Activated T-helper 2 cell treated with anti-CD3 and anti-CD28 coated beads, Interferon-gamma antibody, Interleukin-2, Interleukin-4, amounts not matched to agents 10 μg/mL and 5 μg/mL and 100 μg/mL, durations not matched to agents 14 hours and 24 hours and 36 hours (primary cell): ENCODE data around the gene PARD3B. TPM values are rescaled to one million over a fixed set of nuclear protein-coding genes. Genes with fewer than 3 reads are reported as not detected.

Experiments used
- DNase-seq: peaks from one replicate; pipeline ENCODE4 v3.0.0; 2021; ENCODE audit warnings: low spot score
- H3K27ac Mint-ChIP-seq: one replicate; pipeline ENCODE4 v1.8.0; 2021; ENCODE audit warnings: mixed read lengths
- H3K27me3 Mint-ChIP-seq: one replicate; pipeline ENCODE4 v1.8.0; 2021; ENCODE audit warnings: low read depth, mixed read lengths
- H3K36me3 Mint-ChIP-seq: one replicate; pipeline ENCODE4 v1.8.0; 2021; ENCODE audit warnings: low read depth, mixed read lengths
- H3K4me1 Mint-ChIP-seq: one replicate; pipeline ENCODE4 v1.8.0; 2021; ENCODE audit warnings: low read depth, mixed read lengths
- H3K4me3 Mint-ChIP-seq: one replicate; pipeline ENCODE4 v1.8.0; 2021; ENCODE audit warnings: low read depth, mild to moderate bottlenecking, moderate library complexity, mixed read lengths
- H3K9me3 Mint-ChIP-seq: one replicate; pipeline ENCODE4 v1.8.0; 2021; ENCODE audit warnings: mixed read lengths
- intact Hi-C: fragments of 100-400 bp; cut with micrococcal nuclease; formaldehyde crosslinking; loops from one replicate; pipeline ENCODE4 v1.15.1; 2023
- total RNA-seq: library from RNA; stranded (reverse); gene quantifications from 2 replicates; pipeline ENCODE4 v1.2.3, GENCODE V29; 2022

Gene PARD3B
- total RNA-seq, 1 donor from 2014 or later, result 0.39 TPM

DNA sequence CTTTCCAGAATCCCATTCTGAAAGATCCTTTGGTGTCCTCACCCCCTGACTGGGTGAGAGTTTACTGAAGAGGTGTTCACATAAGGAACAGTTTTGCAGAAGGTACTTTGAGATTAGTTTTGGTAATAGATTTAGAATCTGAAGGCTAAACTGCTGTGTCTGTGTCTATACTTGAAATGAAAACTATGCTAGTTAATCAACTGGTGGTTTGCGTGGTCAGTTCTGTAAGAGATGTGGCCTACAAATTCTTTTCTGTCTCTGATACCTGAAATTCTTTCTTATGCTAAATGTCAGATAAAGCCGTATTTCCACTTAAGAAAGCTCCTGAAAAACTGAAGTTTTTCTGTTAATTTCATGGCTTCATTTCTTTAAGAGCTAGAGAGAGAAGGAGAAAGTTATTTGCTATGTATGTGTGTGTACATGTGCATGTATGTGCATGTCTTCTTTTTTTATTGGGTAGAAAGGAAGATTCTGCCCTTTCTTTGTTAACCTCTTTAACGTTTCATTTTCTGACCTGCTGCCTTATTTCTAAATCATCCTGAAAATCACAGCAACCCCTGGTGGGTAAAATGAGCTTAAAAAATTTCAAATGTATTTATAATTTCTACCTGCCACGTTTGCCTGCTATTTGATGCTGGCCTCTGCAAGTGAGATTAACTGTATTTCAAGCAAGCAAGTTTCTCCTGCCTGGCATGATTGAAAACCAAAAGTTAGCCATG is 585.0 kb downstream of the PARD3B start:
- no peak overlapping the region for H3K4me3 Mint-ChIP-seq
- H3K27ac Mint-ChIP-seq, result no peak overlapping the region
- H3K9me3 Mint-ChIP-seq, result peaks cover 25% of the 10 kb centered on the region
- H3K36me3 Mint-ChIP-seq, result peaks cover 22% of the 10 kb centered on the region
- intact Hi-C loops, result no loop called here
- peaks cover 28% of the 10 kb centered on the region for H3K4me1 Mint-ChIP-seq
- H3K27me3 Mint-ChIP-seq, result no peaks in the 10 kb centered on the region
- no peak for DNase-seq

DNA sequence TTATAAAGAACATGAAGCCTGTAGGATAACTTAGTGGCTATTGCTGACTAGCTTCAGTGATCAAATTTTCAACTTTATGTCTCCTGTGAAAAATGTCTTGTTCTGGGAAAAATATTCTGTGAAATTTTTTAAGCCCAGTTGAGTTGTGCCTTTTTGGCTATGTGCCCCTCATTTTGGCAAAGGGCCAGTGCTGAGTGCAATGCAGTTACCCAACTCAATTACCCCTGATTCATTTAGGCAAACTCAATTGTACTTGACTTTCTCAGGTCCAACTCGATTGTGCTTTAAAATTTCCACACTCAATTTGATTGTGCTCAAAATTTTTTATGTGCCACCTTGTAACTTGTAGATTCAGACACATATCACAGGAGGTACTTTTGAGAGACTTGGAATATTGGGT is 588.3 kb downstream of the PARD3B start:
- no peak overlapping the region for H3K4me3 Mint-ChIP-seq
- no peak for DNase-seq
- H3K36me3 Mint-ChIP-seq, result peaks cover 23% of the 10 kb centered on the region
- peaks cover 20% of the 10 kb centered on the region for H3K9me3 Mint-ChIP-seq
- peaks cover 36% of the 10 kb centered on the region for H3K4me1 Mint-ChIP-seq
- no peak overlapping the region for H3K27ac Mint-ChIP-seq
- intact Hi-C loops, result no loop called here
- H3K27me3 Mint-ChIP-seq, result no peaks in the 10 kb centered on the region

DNA sequence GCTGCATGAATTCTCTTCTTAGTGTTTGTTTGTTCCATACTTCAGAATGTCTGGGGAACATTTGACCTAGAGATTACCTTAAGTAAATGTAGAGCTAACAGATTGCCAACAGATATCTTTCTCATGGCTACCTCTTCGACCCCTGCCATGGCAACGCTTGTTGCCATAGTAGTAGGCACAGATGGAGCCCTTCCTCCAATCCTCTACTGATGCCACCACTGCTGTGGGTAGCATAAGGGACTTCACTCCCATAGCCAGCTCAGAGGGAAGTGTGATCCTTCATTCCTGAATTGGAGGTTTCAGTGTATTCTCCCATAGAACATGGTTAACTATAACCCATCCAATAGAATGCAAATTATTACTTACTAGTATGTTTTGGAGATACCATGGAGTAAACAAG is 593.5 kb downstream of the PARD3B start:
- Mint-ChIP-seq H3K9me3 (peaks cover 8% of the 10 kb centered on the region), H3K4me1 (peaks cover 21% of the 10 kb centered on the region), H3K36me3 (peaks cover 9% of the 10 kb centered on the region), H3K27ac (no peak overlapping the region), H3K27me3 (no peaks in the 10 kb centered on the region), H3K4me3 (no peak overlapping the region)
- intact Hi-C loops, result no loop called here
- DNase-seq, result no peak

DNA sequence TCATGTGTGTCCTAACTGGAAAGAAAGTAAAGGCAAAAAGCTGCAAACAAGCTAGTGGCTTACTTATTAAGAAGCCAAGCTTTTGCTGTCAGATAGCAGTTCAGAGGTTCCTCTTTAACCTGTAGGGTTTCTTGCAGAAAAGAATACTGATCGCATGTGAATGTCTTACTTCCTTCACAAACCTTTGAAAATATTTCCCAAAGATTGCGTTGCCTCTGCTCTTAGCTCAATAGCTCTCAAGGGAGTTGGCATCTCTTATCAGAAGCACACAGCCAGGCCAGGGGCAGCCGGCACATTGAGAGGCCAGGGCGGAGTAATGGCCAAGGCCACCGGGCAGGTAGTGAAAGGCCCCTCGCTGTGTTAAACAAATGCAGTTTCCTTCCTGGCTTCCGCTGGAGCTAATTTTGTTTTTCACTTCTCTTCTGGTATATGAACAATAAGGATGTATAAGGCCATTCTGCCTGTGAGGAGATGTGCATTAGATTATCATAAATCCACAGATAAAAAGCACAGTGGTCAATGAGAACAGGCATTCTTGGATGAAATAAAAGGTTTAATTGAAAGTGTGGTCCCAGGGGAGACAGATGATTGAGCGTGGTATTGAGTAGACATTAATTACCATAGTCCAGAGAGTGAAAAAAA is 594.7 kb downstream of the PARD3B start:
- Mint-ChIP-seq H3K27me3 (no peaks in the 10 kb centered on the region), H3K4me1 (peaks cover 15% of the 10 kb centered on the region), H3K9me3 (peaks cover 15% of the 10 kb centered on the region), H3K27ac (no peak overlapping the region), H3K4me3 (no peak overlapping the region), H3K36me3 (peaks cover 4% of the 10 kb centered on the region)
- intact Hi-C loops, result no loop called here
- no peak for DNase-seq

DNA sequence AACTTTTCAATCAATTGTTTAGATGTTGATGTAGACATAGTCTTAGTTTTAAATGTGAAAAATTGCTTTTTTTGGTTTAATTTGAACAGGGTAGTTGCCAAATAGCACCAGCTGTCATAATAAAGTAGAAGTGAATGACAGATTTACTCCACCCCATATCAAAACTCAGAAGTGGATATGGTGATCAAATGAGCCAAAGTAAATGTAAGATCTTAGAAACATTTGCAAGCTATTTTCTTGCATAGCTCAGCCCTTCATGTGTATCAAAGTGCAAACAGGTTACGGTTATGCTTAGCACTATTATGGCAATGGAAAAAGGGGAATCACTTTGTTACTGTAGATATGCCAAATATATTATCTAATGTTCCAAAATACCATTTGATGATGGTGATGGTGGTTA is 596.1 kb downstream of the PARD3B start:
- intact Hi-C loops, result no loop called here
- DNase-seq, result no peak
- H3K27ac Mint-ChIP-seq, result no peak overlapping the region
- H3K4me3 Mint-ChIP-seq, result no peak overlapping the region
- H3K36me3 Mint-ChIP-seq, result peaks cover 4% of the 10 kb centered on the region
- H3K27me3 Mint-ChIP-seq, result no peaks in the 10 kb centered on the region
- H3K9me3 Mint-ChIP-seq, result peaks cover 23% of the 10 kb centered on the region
- peaks cover 4% of the 10 kb centered on the region for H3K4me1 Mint-ChIP-seq

DNA sequence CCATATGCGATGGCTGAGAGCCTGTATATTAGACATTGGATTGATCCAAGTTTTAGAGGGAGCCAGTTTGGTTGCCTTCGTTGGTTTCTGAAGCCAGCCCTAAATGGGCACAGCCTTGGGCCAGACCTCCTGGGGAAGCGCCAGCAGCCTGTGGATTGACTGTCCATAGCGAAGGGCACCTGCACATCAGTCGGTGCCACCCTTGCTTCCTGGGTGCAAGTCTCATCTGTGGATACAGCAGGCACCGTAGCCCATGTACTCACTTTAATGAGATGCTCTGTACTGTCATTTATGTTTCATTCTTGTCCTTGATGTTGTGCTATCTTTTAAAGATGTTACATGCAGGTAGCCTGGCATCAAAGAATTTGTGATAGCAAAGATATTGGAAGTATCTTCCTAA is 600.6 kb downstream of the PARD3B start:
- H3K27me3 Mint-ChIP-seq, result no peaks in the 10 kb centered on the region
- no peaks in the 10 kb centered on the region for H3K4me1 Mint-ChIP-seq
- H3K27ac Mint-ChIP-seq, result no peak overlapping the region
- no peak overlapping the region for H3K4me3 Mint-ChIP-seq
- no peaks in the 10 kb centered on the region for H3K36me3 Mint-ChIP-seq
- H3K9me3 Mint-ChIP-seq, result peaks cover 23% of the 10 kb centered on the region
- intact Hi-C loops, result no loop called here
- DNase-seq, result no peak

DNA sequence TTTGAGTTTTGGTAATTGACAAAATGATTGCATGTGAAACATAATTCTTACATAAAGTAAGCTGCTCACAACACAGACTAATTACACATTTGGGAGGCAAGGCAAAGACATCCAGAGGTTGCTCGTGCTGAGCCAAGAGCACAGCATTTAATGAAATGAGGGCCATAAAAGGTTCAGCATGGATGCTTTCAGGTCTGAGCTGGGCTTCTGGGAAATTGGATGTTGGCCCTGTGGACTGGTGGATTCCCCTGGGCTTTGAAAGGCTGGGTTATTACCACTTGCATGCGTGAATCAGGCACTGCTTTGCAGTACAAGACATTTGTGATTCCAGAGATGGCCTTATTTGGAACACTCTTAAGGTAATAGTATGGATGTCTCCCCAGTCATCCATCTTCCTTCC is 603.5 kb downstream of the PARD3B start:
- Mint-ChIP-seq H3K4me1 (no peaks in the 10 kb centered on the region), H3K4me3 (no peak overlapping the region), H3K27ac (no peak overlapping the region), H3K36me3 (no peaks in the 10 kb centered on the region), H3K27me3 (no peaks in the 10 kb centered on the region), H3K9me3 (peaks cover 18% of the 10 kb centered on the region)
- no peak for DNase-seq
- intact Hi-C loops, result no loop called here

DNA sequence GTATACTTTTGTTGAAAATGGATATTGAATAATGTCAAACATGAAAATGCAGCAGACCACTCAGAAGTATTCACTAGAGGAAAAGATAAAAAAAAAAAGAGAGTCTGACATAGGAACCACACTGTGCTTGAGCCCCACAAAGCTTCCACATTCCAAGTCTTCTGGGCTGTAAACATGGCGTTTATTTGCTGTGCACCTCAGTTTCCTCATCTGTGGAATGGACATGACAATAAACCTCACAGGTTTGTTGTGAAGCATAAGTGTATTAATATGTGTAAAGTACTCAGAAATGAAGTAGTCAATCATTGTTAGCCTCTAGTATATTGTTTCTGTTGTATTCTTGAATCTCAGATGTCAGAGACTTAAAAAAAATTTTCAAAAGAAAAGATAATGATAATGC is 611.2 kb downstream of the PARD3B start:
- Mint-ChIP-seq H3K36me3 (no peaks in the 10 kb centered on the region), H3K27me3 (peaks cover 4% of the 10 kb centered on the region), H3K4me1 (peaks cover 7% of the 10 kb centered on the region), H3K9me3 (no peaks in the 10 kb centered on the region), H3K27ac (no peak overlapping the region), H3K4me3 (no peak overlapping the region)
- intact Hi-C loops, result no loop called here
- DNase-seq, result no peak

DNA sequence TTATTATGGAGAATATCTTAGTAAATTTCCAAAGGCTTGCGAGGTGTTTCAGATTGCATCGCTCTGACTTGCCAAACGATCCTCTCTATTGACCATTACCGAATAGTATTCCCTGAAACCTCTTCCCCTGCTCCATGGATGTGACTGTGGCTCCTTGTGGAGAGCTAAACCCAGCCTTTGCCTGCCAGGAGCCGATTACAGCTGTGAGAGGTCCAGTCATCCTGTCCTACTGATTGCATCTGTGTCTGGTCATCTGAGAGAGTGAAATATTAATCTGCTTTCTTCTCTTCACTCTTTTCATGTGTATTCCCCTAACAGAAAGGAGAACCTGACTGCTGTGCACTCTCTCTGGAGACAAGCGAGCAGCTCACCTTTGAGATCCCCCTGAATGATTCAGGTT is 613.1 kb downstream of the PARD3B start:
- Mint-ChIP-seq H3K9me3 (no peaks in the 10 kb centered on the region), H3K27me3 (peaks cover 4% of the 10 kb centered on the region), H3K4me3 (no peak overlapping the region), H3K27ac (no peak overlapping the region), H3K36me3 (no peaks in the 10 kb centered on the region), H3K4me1 (peaks cover 10% of the 10 kb centered on the region)
- no peak for DNase-seq
- intact Hi-C loops, result no loop called here

DNA sequence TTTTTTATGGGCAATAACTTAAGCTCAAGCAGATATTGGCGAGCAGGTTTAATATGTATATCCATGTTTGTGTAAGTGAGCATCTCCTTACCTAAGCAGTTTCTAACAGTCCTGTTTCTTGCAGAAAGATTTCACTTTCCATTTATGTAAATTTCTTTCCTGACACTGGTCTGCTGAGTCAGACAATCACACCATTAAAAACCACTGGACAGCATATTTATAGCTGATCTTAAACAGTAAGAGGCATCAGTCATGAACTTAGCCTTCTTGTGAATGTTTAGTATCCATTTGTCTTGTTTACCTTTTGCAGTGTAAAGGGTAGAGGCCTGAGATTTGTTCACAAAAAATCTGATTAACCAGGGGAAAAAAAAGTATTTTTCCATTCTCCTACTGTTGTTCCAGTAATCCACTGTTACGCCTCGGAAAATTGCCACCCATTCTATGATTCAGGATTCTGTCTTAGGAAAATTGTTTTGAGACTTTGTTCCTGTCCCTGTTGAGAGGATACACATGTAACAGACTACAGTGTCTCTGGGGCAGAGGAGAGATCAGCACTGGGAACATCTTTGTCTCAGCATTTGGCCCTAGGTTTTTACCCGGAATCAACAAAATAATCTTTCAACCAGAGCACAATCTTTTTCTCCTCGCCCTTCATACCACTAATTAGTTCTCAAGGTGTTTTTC is 616.0 kb downstream of the PARD3B start:
- H3K27ac Mint-ChIP-seq, result no peak overlapping the region
- intact Hi-C loops, result no loop called here
- no peak overlapping the region for H3K4me3 Mint-ChIP-seq
- H3K27me3 Mint-ChIP-seq, result peaks cover 4% of the 10 kb centered on the region
- peaks cover 10% of the 10 kb centered on the region for H3K4me1 Mint-ChIP-seq
- H3K36me3 Mint-ChIP-seq, result no peaks in the 10 kb centered on the region
- no peak for DNase-seq
- no peaks in the 10 kb centered on the region for H3K9me3 Mint-ChIP-seq

DNA sequence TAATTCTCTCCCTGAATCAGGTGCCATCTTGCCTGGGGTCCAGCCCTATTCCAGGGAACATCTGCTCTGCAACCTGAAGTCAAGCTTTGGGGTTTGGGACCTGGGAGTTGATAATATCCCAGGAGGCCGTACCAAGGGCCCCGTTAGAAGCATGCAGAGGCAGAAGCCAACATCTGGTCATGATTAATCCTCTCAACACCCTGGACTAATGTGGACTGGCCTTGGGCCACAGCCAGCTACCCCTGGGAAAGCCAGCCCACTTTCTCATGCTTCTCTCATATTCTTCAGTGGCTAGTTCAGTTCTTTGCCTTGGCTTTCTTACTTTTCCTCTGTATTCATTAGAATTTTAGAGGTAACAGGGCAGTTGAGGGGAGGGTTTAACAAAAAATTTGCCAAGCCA is 621.5 kb downstream of the PARD3B start:
- H3K27ac Mint-ChIP-seq, result no peak overlapping the region
- no peaks in the 10 kb centered on the region for H3K9me3 Mint-ChIP-seq
- peaks cover 6% of the 10 kb centered on the region for H3K4me1 Mint-ChIP-seq
- no peaks in the 10 kb centered on the region for H3K36me3 Mint-ChIP-seq
- intact Hi-C loops, result no loop called here
- no peaks in the 10 kb centered on the region for H3K27me3 Mint-ChIP-seq
- no peak for DNase-seq
- no peak overlapping the region for H3K4me3 Mint-ChIP-seq

DNA sequence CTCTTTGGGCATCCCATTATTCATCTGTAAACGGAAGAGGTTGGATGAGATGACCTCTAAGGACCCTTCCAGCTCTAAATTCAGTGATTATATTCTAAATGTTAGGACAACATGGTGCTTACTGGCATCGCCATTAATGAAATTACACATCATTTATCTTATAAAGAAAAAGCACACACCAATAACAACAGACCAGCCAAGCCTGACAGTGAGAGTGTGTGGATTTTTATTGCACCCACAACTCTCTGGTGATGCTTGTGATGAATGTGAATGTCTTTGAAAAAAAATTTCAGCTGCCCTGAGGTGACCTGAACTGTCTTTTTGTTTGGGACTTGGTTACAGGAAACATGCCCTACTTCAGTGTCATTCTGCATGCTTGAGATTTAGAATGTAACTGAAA is 623.7 kb downstream of the PARD3B start:
- H3K9me3 Mint-ChIP-seq, result no peaks in the 10 kb centered on the region

DNA sequence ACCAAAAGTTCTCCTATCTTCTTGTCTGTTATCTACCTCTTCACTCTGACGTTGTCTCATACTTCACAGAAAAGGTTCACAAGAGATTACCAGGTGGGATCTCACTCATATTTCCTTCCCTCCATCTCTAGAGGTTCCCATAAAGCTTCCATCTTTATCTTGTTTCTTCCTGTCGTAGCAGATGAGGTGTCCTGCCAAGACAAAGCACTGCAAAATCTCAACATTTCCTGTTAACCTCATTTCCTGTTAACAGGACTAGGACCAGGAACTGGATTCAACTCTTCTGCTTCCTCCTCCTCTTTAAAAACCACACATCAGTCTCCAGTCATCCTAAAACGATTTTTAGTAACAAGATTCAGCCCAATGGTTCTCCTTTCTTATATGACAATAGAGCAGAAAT is 624.2 kb downstream of the PARD3B start:
- intact Hi-C loops, result no loop called here
- H3K4me1 Mint-ChIP-seq, result peaks cover 4% of the 10 kb centered on the region
- no peaks in the 10 kb centered on the region for H3K9me3 Mint-ChIP-seq
- no peaks in the 10 kb centered on the region for H3K36me3 Mint-ChIP-seq
- no peak for DNase-seq
- H3K4me3 Mint-ChIP-seq, result no peak overlapping the region
- H3K27ac Mint-ChIP-seq, result no peak overlapping the region
- peaks cover 3% of the 10 kb centered on the region for H3K27me3 Mint-ChIP-seq

More for the DNA sequence above, 623.7 kb downstream of the PARD3B start:
- peaks cover 3% of the 10 kb centered on the region for H3K27me3 Mint-ChIP-seq
- intact Hi-C loops, result no loop called here
- H3K4me3 Mint-ChIP-seq, result no peak overlapping the region
- DNase-seq, result no peak
- peaks cover 4% of the 10 kb centered on the region for H3K4me1 Mint-ChIP-seq
- H3K36me3 Mint-ChIP-seq, result no peaks in the 10 kb centered on the region
- H3K27ac Mint-ChIP-seq, result no peak overlapping the region
